HG02840 (cell line): ENCODE measurements around the gene RGS3.

ENCODE experiments used
- ATAC-seq: cut with Tn5 transposase; IDR thresholded peaks from one replicate; pipeline ENCODE4 v1.9.1; 2021; ENCODE audit warnings: mild to moderate bottlenecking, moderate library complexity, moderate number of reproducible peaks; ENCODE audit not compliant: unreplicated experiment, low FRiP score

RGS3 gene

DNA sequence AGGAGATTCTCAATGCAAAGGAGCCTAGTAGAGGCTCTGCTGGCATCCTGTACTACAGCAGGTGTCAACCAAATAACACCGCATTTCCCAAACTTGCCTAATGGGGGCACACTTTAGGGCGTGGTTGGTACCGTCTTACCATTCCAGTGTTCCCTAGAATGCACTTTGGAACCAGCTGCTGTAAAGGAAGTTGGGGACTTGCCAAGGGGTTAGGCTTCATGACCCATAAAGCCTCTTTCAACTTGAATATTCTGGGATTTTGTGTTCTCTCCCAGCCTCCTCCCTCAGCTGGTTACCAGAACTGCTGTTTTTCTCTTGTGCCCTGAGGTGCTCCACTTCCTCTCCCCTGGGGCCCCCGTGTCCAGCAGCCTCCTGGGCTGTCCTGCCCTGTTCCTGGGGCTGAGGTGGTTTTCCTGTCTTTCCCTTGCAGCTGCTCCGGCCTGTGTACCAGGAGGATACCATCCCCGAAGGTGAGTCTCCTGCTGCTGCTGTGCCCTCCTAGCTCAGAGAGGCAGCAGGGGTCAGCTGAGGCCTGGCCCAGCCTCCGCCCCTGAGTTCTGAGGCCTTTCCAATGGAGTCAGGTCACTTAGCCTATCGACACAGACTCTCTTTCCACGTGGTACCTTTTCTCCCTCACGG is 44.7 kb downstream of the RGS3 start:
- no peak for ATAC-seq

DNA sequence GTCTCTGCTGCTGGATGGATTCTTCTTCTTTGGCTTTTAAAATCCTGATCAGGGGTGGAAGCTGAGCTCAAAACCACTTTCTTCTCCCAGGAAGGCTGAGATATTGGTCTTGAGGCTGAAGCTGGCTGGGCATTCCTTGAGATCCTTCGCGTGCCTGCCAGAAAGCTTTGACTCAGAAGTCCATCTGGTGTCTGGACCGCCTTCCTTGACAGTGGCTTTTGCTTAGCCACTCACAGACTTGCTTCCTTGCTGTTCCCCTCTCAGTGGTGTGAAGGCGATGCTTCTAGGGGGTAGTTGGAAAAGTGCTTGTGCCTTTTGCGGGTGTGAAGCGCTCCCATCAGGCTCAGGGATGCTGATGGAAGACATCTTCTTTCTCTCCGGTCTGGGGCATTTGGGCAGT is 45.9 kb downstream of the RGS3 start:
- ATAC-seq: no peak

DNA sequence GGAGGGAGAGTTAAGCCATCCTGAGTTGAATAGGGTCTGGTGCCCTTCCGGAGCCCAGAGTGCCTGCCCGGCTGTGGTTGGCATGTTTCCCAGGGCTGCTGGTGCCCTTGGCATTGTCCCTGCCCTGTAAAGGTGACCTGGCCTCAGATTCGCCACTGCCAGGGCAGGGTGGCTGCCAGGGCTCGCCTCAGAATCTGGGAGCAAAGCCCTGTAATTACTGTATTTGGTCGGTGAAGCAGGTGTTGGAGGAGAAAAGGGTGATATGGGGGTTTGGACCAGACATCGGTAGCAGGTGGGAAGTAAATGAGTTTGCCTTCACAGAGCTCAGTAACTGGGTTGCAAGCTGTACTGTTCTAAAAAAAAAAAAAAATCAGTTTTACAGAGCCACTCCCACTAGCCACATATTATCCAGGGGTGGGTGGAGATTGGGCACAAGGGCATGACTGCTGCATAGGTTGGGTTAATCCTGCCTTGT is 47.6 kb downstream of the RGS3 start:
- ATAC-seq: no peak

DNA sequence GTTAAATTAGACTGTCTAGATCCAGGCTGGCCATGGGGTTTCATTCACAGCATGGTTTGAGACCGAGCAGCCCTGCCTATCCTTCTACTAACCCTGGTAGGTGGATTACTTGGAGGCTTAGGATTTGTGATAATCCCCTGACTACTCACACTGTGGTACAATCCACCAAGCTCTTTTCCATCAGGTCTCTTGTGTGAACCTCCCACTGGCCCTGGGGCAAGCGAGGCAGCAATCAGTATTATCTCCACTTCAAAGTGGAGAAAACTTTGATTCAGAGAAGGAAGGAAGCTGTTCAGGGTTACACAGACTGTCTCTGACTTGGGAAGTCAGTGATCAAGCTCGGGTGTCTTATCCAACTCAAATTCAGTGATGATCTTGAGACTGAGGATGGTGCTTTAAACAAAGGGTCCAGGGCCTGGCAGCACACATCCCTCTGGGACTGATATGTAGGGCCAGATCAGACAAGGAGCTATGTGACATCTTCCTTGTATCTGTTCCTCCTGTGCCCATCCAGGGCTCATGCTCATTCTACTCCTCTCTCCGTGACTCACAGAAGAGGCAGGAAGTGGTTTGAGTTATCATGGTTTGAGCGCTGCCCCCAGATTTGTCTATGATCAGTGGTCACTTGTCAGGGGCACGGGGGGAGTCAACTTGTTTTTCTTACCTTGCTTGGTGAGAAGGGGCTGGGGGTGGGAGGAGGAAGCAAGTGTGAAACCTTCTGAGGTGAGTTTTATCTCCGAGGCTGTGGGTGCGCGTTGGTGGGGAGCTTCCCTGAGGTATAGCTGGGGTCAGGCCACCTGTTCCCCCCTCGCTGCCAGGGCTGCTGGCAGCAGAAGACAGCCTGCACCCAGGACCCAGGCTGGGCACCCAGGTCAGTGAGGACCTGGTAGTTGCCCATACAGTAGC is 48.6 kb downstream of the RGS3 start:
- no peak for ATAC-seq

DNA sequence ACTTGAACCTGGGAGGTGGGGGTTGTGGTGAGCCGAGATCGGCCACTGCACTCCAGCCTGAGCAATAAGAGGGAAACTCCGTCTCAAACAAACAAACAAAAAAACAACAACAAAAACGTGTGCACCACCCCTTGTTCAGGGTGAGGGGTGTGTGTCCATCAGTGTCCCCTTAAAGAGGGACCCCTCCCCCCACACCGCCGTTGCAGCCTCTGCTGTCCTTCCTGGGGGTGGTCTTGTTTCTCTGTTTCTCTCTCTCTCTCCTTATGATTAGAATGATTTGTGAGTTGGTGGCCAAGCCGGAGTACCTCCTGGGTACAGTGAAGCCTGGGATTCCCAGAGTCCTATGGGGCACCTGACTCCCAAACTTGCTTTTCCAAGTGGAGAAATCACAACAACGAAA is 49.6 kb downstream of the RGS3 start:
- no peak for ATAC-seq

DNA sequence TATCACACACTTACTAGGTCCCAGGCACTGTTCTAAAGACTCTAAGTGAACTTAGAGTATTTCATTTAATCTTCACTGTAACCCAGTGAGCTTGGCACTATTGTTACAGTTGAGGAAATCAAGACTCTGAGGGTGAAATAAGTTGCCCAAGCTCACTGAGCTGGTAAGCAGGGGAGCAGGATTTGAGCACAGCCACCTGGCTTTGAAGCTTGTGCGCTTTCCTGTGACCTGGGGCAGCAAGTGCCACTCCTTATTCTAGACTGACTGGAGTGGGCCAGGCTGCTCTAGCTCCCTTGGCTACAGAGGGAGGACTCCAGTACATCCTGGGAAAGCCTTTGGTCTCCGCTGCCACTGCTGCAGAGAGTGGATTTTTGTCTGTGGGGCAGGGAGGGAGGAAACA is 50.0 kb downstream of the RGS3 start:
- no peak for ATAC-seq

DNA sequence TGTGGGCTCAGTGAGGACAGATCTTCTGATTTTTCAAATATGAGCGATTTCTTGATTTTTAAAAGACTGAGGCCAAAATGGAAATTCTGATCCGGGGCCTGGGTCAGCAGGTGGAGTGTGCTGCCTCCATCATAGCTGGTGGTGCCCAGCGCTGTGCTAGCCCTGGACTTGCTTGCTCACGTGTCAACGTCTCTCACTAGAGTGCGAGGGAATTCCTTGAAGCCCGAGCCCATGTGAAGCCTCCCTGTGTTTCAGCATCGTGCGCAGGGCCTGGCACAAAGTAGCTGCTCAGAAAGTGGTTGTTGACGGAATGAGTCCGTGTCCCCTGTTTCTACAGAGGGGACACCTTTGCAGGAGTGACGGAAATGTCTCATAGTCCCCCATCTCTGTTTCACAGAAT is 50.5 kb downstream of the RGS3 start:
- ATAC-seq: no peak

DNA sequence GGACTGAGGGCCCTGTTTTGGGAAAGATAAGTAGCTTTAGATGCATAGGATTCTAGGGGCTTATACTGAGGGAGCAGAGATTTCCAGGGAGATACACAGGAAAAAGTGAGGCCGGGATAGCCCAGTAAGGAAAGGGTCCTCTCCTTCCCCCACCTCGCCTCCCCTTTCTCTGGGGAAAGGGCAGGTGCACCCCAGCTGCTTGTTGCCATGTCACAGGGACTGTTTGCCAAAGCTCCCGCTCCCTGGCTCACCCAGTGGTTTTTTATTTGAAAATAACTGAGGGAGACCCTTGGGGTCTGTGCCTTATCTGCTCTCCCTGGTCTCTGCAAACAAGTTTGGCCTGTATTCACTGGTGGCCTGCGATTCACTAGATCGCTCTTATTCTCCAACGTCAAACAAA is 51.2 kb downstream of the RGS3 start:
- ATAC-seq: no peak

DNA sequence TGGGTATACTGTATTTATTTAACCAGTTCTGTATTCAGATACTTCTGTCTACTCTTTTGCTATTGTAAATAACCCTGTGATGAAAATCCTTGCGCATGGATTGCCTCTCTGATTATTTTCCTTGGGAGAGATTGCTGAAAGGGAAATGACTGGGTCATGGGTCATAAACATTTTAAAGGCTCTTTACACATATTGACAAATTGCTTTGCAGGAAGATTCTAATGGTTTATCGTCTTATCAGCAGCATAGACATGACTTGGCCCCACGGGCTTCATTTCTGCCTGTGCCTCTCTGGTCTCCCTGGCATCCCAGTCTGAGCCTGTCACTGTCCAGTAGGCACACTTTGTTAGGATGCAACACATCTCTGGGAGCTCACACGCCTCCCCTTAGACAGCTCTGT is 52.3 kb downstream of the RGS3 start:
- ATAC-seq: no peak

DNA sequence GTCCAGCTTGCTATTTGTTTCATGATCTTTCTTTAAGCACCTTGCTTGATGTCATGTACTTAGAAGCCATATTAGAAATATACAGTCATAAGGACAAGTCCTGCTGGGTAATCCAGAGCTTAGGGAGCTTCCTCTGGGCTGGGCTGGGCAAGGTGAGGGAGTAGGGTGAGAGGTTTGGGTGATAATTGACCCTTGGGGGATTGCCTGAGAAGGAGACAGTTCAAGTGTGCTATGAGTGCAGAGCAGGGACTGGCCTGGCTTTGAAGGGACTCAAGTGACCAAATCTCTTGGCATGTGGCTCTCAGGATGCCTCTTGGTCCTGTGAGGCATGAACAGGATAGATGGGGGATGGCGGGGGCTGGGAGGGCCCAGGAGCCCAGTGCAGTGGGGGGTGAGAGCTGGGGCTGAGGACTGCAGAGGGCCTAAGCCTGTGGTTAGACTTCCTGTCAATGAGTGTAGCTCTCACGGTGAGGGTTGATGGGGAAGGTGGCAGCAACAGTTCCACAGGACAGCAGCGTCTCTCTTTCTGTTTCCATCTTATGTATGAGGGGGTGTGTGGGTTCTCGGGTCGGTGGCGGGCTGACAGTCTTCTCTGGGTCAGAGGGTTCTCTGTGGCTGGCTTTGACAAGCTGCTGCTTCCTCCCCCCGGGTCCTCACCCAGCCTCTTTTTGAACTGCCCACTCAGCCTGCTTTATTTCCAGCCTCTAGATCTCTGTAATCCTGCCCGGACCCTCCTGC is 53.5 kb downstream of the RGS3 start:
- ATAC-seq: peak; percentile 92

DNA sequence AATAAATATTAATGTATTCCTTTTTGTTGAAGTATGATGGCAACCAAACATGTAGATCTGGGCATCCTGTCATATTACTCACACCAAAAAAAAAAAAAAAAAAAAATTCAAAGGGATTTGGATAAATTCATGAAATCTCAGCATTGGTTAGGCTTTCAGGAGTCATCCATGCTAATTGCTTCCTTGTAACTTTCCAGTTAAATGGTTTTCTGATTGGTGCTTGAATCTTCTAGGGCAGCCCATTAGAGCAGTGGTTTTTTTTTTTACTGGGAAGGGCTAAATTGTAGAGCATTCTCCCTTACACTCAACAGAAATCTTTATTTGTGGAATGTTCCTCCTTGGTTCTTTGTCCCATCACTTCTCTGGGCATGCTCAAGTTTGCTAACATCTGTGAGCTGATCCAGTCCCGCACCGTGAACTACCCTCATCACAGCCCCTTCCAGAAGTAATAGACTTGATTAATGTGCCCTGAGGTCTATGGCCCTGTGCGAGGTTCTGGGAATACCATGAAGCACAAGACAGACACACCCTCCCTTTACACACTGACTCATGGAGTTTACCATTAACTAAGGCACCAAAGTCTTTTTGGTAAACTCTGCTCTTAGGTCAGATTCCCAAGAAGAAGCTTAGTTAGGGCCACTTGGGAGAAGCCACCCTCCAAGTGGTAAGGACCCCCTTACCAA is 56.0 kb downstream of the RGS3 start:
- ATAC-seq: no peak

DNA sequence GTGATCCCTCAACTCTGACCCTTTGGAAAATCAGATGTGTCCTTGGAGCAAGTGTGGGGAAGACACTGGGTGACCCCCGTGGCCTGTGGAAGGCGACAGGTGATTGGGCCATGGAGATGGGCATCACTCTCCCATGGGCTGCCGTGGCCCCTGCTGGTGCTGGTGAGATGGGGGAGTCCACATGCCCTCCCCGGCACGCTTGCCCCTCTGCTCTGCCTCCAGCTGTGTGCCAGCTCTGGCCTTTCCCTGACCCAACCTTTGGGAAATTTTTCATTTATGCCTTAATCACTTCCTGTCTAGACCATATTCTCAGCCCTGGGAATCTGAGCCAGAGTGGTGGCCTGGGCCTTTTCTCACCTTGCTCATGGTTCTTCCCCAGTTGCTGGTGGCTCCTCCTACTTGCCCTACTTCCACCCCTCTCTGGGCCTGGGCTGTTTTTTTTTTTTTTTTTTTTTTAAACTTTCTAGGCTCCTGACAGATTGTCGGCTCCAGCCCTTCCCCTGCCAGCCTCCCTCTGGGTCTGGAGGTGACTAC is 56.6 kb downstream of the RGS3 start:
- ATAC-seq: no peak

DNA sequence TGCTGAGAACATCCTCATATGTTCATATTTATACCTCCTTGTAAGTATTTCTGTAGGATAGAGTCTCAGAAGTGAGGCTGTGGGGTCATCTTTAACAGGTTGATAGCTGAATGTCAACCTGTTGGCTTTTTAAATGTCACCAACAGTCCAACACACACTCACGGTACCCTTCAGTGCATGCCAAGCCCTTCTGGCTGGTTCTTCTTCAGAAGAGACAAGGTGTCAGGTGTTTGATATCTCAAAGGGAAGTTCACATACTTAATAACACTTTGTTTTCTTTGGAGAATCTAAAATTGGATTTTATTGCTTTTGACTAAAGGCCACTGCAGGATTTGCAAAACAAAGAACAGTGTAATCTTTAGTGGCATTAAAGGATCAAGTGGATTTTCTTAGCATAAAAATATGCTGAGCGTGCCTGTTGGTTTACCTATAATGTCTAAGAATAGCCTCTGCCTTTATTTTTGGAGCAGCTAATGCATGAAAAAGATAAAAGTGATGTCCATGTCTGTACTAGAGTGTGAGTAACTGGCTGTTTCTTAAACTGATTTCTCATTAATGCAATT is 58.2 kb downstream of the RGS3 start:
- no peak for ATAC-seq

DNA sequence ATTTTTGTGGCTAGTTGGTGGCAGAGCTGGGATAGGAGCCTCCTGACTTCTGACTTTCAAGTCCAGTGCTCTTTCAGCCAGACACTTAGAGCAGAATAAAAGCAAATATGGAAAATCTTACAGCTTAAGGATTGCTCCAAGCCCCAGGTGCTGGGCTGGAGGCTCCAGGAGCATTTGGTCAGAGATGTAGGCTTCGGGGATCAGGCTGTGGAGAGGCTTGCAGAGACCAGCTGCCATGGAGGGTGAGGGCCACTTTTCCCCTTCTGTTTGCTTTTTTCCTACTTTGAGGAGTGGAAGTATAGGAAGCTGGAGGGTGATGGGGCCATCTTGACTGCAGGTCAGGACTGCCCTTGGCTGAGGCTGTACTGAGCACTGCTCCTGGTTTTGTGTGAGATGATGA is 58.9 kb downstream of the RGS3 start:
- no peak for ATAC-seq

DNA sequence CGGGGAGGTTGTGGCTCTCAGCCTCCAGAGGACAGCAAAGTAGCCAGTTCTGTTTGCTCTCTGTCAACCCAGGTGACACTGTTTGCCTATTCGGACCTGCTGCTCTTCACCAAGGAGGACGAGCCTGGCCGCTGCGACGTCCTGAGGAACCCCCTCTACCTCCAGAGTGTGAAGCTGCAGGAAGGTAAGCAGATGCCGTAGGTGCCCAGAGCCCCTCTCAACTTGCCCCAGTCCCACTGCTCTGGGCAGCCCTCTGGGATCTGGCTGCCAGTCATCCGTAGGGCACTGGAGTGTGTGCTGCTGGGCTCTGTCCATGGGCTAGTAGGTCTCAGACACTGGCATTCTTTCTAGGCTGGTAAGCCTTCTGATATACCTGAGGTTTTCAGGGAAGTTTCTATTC is 59.3 kb downstream of the RGS3 start:
- ATAC-seq: peak; percentile 1

DNA sequence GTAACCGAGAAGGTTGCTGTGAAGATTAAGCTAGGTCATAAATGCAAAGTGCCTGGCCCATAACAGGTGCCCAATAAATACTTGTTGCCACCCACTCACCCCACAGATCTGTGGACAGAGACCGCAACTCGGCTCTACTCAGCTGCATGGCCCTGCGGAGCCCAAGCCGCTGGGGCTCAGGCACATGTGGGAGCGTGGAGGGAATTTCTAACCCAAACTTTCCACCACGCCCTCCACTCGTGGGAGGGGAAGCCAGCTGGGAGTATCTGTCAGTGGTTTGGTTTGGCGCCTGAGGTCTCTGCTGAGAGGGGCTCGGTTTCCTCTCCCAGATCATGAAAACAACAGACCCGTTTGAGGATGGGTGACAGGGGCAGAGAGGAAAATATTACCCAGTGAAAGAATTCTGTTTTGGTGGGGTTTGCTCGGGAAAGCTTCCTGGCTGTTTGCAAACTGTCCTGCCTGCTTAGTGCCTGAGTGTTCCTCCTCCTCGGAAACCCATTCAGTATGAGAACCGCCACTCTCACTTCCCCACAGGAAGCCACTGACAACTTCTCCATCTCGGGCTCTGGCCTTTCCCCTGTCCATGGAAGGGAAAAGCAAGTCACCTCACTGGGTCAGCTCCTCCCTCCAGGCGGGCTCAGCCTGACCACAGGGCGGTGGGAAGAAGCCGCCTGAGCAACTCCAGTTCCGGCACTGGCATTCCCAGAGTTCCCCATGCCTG is 60.1 kb downstream of the RGS3 start:
- ATAC-seq: peak; percentile 85

DNA sequence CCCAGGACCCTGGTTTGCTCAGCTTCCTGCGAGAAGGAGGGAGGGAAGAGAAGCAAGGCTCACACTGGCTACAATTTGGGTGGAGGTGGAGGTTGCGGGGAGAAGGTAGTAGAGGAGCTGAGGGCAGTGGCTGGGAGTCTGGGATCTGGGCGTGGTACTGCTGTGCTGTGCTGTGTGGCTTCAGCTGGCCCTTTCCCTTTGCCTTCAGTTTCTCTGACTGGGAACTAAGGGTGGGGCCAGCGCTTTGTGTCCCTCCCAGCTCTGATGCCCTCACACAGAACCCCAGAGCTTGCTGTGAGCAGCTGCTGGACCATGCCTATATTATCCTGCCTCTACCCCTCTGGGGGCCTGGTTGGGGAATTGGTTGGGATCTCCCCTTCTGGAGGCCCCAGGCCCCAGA is 60.9 kb downstream of the RGS3 start:
- ATAC-seq: no peak

DNA sequence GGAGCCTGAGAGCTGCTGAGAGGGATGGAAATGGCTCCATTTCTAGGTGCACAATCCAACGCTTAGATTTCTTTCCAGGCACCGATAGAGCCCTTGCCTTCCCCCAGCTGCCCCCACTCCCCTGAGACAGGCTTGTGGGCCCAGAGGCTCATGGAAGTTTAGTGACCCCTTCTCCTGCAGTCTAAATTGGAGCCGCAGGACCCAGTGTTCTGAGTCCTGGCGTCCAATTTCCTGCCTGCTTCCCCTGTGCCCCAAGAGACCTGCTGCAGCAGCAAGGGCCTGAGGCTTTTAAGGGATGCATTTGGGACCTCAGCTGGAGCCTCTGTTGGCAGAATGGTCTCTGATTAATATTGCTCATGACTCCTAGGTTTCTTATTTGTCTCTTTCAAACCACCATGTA is 61.7 kb downstream of the RGS3 start:
- no peak for ATAC-seq

DNA sequence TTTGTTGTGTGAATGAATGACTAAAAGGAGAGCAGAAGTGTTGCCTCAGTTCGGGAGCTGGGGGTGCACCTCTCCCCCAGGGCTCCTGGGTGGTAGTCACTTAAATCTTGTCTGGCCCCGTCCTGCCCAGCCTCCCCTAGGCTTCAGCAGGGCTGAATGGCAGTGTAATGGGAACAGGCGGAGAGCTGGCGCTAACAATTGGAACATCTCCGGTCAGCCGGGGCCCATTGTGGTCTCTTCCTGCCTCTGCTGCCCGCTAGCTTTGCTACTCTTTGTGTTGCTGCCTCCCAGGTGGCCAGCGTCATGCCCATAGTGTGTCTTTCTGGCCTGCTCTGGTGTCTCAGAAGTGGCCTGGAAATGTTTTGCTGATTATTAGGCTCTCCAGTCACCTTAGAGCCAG is 62.3 kb downstream of the RGS3 start:
- ATAC-seq: no peak
